Measurements from ENCODE around the gene ANKRD22.

ANKRD22 gene

GRCh38 chr10:88851706-88852105 is at the start of gene ANKRD22:
Gene ANKRD22, minus strand, starts transcription at chr10:88851844. Its CDS starts 237 bp downstream, at chr10:88851607.
- Mint-ChIP-seq H3K36me3 (ENCODE audit: low read depth) (no peaks in the 10 kb centered on the region), H3K4me3 (no peak within 1 kb of the TSS), H3K27ac (no peak within 1 kb of the TSS), H3K4me1 (peaks cover 5% of the 10 kb centered on the region), H3K27me3 (ENCODE audit: low read depth, poor library complexity) (peaks cover 6% of the 10 kb centered on the region), H3K9me3 (no peaks in the 10 kb centered on the region)
- no peak for DNase-seq
- TF ChIP-seq CTCF (IDR thresholded peaks at IDR 0.05) = no peak

- no peak overlapping the region for H3K4me3 Mint-ChIP-seq
- TF ChIP-seq CTCF (IDR thresholded peaks at IDR 0.05) = no peak
- H3K27me3 Mint-ChIP-seq (ENCODE audit: low read depth, poor library complexity) = peaks cover 6% of the 10 kb centered on the region
- H3K27ac Mint-ChIP-seq = no peak overlapping the region
- H3K36me3 Mint-ChIP-seq (ENCODE audit: low read depth) = no peaks in the 10 kb centered on the region
- no peak for DNase-seq
- H3K4me1 Mint-ChIP-seq = peaks cover 14% of the 10 kb centered on the region
- no peaks in the 10 kb centered on the region for H3K9me3 Mint-ChIP-seq
These were observed 48.2 kb upstream of the ANKRD22 start for GRCh38 chr10:88899886-88900285.

- no peak overlapping the region for H3K27ac Mint-ChIP-seq
- no peaks in the 10 kb centered on the region for H3K36me3 Mint-ChIP-seq (ENCODE audit: low read depth)
- H3K4me1 Mint-ChIP-seq = peaks cover 14% of the 10 kb centered on the region
- no peak overlapping the region for H3K4me3 Mint-ChIP-seq
- peaks cover 6% of the 10 kb centered on the region for H3K27me3 Mint-ChIP-seq (ENCODE audit: low read depth, poor library complexity)
- no peaks in the 10 kb centered on the region for H3K9me3 Mint-ChIP-seq
- TF ChIP-seq CTCF (IDR thresholded peaks at IDR 0.05) = no peak
- DNase-seq = no peak
These were observed 47.1 kb upstream of the ANKRD22 start for GRCh38 chr10:88898727-88899126.

- H3K4me1 Mint-ChIP-seq = peaks cover 14% of the 10 kb centered on the region
These were observed 45.6 kb upstream of the ANKRD22 start for GRCh38 chr10:88896994-88897853.

GRCh38 chr10:88896372-88896993 is 44.8 kb upstream of the ANKRD22 start:
- peaks cover 14% of the 10 kb centered on the region for H3K4me1 Mint-ChIP-seq
- H3K9me3 Mint-ChIP-seq = no peaks in the 10 kb centered on the region
- H3K36me3 Mint-ChIP-seq (ENCODE audit: low read depth) = no peaks in the 10 kb centered on the region
- no peak overlapping the region for H3K4me3 Mint-ChIP-seq
- peaks cover 7% of the 10 kb centered on the region for H3K27me3 Mint-ChIP-seq (ENCODE audit: low read depth, poor library complexity)
- TF ChIP-seq CTCF (IDR thresholded peaks at IDR 0.05) = no peak
- DNase-seq = no peak
- no peak overlapping the region for H3K27ac Mint-ChIP-seq

More at GRCh38 chr10:88896994-88897853, 45.6 kb upstream of the ANKRD22 start:
- Mint-ChIP-seq H3K9me3 (no peaks in the 10 kb centered on the region), H3K36me3 (ENCODE audit: low read depth) (no peaks in the 10 kb centered on the region), H3K27me3 (ENCODE audit: low read depth, poor library complexity) (peaks cover 7% of the 10 kb centered on the region), H3K27ac (peak overlapping the region; percentile 15), H3K4me3 (no peak overlapping the region)
- no peak for DNase-seq
- TF ChIP-seq CTCF (IDR thresholded peaks at IDR 0.05) = no peak

All from nephron progenitor cell (in vitro differentiated cells).